ENCODE results near the gene AUTS2.

AUTS2 gene

DNA sequence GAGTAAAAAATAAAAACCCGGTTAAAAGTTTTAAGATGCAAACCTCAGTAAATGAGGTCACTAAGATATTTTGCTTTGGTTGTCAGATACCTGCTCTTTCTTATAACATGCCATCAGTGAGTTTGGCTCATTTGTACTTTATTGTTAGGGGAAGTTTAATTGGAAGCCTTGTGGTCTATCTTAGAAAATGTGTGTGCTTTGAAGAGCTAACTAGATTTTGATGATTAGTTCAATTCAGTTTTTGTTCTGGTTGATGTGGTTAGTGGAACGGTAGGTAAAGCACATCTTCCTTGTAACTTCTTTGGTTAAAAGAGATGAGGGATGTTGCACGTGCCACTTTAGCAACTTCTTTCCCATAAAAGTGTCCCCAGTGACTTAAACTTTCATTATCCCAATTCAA is 1180.3 kb downstream of the AUTS2 start:
- H3K4me3 ChIP-seq (ENCODE audit: low read depth, low read length): no peak overlapping the region
- TF ChIP-seq, protein P1, sequence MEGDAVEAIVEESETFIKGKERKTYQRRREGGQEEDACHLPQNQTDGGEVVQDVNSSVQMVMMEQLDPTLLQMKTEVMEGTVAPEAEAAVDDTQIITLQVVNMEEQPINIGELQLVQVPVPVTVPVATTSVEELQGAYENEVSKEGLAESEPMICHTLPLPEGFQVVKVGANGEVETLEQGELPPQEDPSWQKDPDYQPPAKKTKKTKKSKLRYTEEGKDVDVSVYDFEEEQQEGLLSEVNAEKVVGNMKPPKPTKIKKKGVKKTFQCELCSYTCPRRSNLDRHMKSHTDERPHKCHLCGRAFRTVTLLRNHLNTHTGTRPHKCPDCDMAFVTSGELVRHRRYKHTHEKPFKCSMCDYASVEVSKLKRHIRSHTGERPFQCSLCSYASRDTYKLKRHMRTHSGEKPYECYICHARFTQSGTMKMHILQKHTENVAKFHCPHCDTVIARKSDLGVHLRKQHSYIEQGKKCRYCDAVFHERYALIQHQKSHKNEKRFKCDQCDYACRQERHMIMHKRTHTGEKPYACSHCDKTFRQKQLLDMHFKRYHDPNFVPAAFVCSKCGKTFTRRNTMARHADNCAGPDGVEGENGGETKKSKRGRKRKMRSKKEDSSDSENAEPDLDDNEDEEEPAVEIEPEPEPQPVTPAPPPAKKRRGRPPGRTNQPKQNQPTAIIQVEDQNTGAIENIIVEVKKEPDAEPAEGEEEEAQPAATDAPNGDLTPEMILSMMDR (IDR thresholded peaks at IDR 0.05; ENCODE audit: borderline replicate concordance, insufficient read depth, low read depth, low read length): no peak

DNA sequence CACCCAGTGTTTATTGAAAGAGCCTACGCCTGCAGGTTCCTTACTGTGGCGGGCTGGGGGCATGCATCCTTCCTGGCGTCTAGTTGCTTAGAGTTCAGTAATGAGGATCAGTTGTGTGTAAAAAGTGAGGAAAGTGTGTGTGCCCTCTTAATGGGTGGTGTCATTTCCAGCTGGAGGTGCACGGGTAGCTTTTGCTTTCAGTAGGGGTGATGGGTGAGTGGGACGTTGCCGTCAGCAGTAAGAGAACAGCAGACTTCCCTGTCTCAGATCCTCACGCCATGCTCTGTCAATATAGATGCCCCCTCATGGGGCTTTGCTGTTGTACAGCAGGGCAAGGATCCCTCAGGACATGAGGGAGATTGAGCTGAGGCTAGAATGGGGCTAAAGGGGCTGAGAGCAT is 1181.0 kb downstream of the AUTS2 start:
- TF ChIP-seq, protein P1 (IDR thresholded peaks at IDR 0.05; ENCODE audit: borderline replicate concordance, insufficient read depth, low read depth, low read length): no peak
- no peak overlapping the region for H3K4me3 ChIP-seq (ENCODE audit: low read depth, low read length)

DNA sequence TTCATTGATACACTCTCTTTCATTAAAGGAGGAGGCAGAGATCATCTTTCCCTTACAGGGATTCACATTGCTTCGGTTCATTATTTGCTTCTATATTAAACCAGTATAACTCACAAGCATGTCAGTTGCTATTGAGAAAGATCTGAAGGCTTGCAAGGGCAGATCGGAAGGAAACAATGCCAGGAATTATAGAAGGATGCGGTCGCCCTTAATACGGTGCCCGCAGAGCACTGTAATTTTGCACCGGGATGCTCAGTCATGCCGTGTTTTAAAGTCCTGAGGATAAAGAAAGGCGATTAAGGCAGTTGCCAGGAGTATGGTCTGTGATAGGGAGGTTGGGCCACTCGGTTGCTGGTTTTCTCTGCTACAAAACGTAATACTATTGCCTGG is 1183.6 kb downstream of the AUTS2 start:
- no peak overlapping the region for H3K4me3 ChIP-seq (ENCODE audit: low read depth, low read length)
- TF ChIP-seq, protein P1 (IDR thresholded peaks at IDR 0.05; ENCODE audit: borderline replicate concordance, insufficient read depth, low read depth, low read length): no peak

DNA sequence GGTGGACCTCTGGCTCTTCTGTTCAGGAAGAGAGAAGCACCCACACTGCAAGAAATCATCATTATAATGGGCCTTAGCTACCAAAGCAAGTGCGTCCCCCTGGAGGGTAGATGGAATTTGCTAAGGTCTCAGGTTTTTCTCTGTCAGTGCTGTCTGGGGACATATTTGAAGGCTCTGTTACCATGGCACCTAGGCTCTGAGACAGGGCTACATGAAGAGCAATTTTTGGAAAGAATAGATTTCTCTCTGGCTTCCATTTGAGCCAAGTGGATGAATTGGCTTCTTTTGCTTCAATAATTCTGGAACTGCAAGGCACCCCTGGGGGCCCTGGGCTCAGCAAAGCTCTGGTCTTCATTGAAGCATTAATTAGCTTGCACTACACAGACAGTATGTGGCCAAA is 1184.5 kb downstream of the AUTS2 start:
- no peak overlapping the region for H3K4me3 ChIP-seq (ENCODE audit: low read depth, low read length)
- TF ChIP-seq, protein P1 (IDR thresholded peaks at IDR 0.05; ENCODE audit: borderline replicate concordance, insufficient read depth, low read depth, low read length): no peak

DNA sequence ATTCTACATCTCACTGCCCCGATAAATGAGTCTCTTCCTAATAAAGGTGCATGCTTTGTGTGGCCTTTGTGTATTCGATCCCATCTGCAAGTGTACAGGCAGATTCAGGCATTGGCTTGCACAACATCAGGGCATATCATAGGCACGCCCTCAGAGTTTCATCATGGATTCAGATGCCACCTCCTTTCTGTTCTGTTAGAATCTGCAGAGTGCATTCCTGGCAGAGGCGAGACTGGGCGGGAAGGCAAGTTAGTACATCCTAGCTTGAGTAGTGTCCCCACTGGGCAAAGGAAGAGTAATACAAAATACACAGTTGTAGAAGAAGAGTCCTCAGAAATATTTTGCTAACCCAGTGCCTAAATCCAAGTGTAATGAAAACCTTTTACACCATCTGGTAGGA is 1187.2 kb downstream of the AUTS2 start:
- H3K4me3 ChIP-seq (ENCODE audit: low read depth, low read length): no peak overlapping the region
- TF ChIP-seq, protein P1 (IDR thresholded peaks at IDR 0.05; ENCODE audit: borderline replicate concordance, insufficient read depth, low read depth, low read length): no peak

DNA sequence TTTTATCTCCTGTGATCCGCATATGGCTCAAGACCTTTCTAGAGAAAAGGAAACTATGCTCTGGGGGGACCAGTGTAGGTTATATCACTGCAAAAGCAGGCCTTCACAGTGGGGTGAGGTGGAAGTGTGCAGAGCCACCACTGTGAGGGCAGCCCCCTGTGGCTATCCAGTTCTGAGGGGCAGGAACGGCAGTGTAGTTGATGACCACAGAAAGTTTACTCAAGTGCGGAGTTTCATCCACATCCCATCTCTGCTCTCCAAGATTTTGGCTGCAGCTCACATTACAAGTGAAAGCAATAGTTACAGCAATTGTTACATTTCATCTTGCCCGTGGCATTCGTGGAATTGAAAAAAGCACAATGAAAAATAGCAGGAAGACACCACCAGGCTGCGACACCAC is 1187.8 kb downstream of the AUTS2 start:
- TF ChIP-seq, protein P1 (IDR thresholded peaks at IDR 0.05; ENCODE audit: borderline replicate concordance, insufficient read depth, low read depth, low read length): no peak
- H3K4me3 ChIP-seq (ENCODE audit: low read depth, low read length): no peak overlapping the region

DNA sequence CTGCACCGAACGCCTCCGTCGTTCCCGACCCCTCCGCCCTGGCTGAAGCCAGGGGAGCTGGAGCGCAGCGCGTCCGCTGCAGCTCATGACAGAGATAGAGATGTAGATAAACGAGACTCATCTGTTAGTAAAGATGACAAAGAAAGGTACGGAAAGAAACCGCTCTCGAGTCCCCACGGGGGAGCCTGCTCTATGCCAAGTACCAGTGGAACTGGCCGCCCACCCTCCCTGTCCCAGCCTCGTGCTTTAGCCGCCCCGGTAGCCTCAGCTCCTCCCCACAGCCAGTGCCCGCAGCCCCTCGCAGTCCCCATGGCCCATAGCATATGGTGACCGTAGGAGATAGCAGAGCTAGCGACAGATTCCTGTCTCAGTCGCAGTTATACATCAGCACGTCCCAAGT is 1189.0 kb downstream of the AUTS2 start:
- TF ChIP-seq, protein P1 (IDR thresholded peaks at IDR 0.05; ENCODE audit: borderline replicate concordance, insufficient read depth, low read depth, low read length): no peak
- no peak overlapping the region for H3K4me3 ChIP-seq (ENCODE audit: low read depth, low read length)

All from GM12875 (cell line).